Bronchial epithelial cell (primary cell): Measurements from ENCODE around the gene SYT14. TPM values are rescaled to one million over a fixed set of nuclear protein-coding genes. Genes with fewer than 3 reads are reported as not detected.
A peak's percentile ranks its signal among the peaks of the same experiment; 100 is the strongest.
"Not testable (repeated sequence)": the region's sequence is repeated elsewhere in the genome, so short reads cannot be mapped to it uniquely, and the experiment has no call there.

Source experiments
- DNase-seq: peaks from one replicate; pipeline ENCODE4 v3.0.0-alpha.2; 2010; ENCODE audit warnings: low read depth
- FAIRE-seq: peaks from 2 replicates; lab custom pipeline; 2011; peaks lifted over from hg19 to GRCh38; lab: Jason Lieb, UNC
- H3K27me3 ChIP-seq: 2 replicates; pipeline ENCODE4 v1.5.1; 2011; ENCODE audit warnings: low read length; ENCODE audit not compliant: control insufficient read depth, insufficient read depth
- H3K36me3 ChIP-seq: 2 replicates; pipeline ENCODE4 v1.5.1; 2011; ENCODE audit warnings: low read length; ENCODE audit not compliant: control insufficient read depth, insufficient read depth
- H3K4me3 ChIP-seq: 2 replicates; pipeline ENCODE4 v1.5.1; 2011; ENCODE audit warnings: mild to moderate bottlenecking, low read depth, low read length, control low read depth
- CTCF ChIP-seq: IDR thresholded peaks from 2 replicates; pipeline ENCODE4 v1.5.1; 2011; ENCODE audit warnings: mild to moderate bottlenecking, moderate library complexity, low read length, control low read depth, inconsistent platforms; ENCODE audit not compliant: insufficient read depth, severe bottlenecking
- total RNA-seq: library from RNA; depleted of rRNA; stranded (reverse); fragments of >200 nt; gene quantifications from 2 replicates; pipeline ENCODE4 v1.2.1, GENCODE V29; 2014

The SYT14 gene
- total RNA-seq, 1 donor from 2014 or later, result not detected

- no peak overlapping the region for H3K4me3 ChIP-seq
- no peak for TF ChIP-seq CTCF
- no peak for DNase-seq
- no peaks in the 10 kb centered on the region for H3K36me3 ChIP-seq
- no peaks in the 10 kb centered on the region for H3K27me3 ChIP-seq
- FAIRE-seq, result no peak
Observed at GRCh38 chr1:209911746-209912145, 26.3 kb upstream of the SYT14 start.

GRCh38 chr1:209912306-209912705, 25.7 kb upstream of the SYT14 start:
- no peak for FAIRE-seq
- H3K27me3 ChIP-seq, result no peaks in the 10 kb centered on the region
- TF ChIP-seq CTCF, result no peak
- no peak overlapping the region for H3K4me3 ChIP-seq
- no peaks in the 10 kb centered on the region for H3K36me3 ChIP-seq
- DNase-seq, result no peak

GRCh38 chr1:209919637-209920036, 18.4 kb upstream of the SYT14 start:
- H3K27me3 ChIP-seq, H3K36me3 ChIP-seq, FAIRE-seq, DNase-seq, H3K4me3 ChIP-seq: not testable (repeated sequence)

- no peaks in the 10 kb centered on the region for H3K36me3 ChIP-seq
Observed at GRCh38 chr1:209920844-209921243, 17.2 kb upstream of the SYT14 start.

GRCh38 chr1:209924390-209924789, 13.6 kb upstream of the SYT14 start:
- H3K4me3 ChIP-seq, result no peak overlapping the region
- no peak for DNase-seq
- no peaks in the 10 kb centered on the region for H3K27me3 ChIP-seq
- FAIRE-seq, result no peak
- TF ChIP-seq CTCF, result no peak
- H3K36me3 ChIP-seq, result no peaks in the 10 kb centered on the region

More at GRCh38 chr1:209920844-209921243, 17.2 kb upstream of the SYT14 start:
- no peak for TF ChIP-seq CTCF
- FAIRE-seq (no peak), DNase-seq (no peak)
- Histone ChIP-seq H3K27me3 (no peaks in the 10 kb centered on the region), H3K4me3 (no peak overlapping the region)

GRCh38 chr1:209926045-209926444, 12.0 kb upstream of the SYT14 start:
- no peak overlapping the region for H3K4me3 ChIP-seq
- no peak for TF ChIP-seq CTCF
- no peaks in the 10 kb centered on the region for H3K36me3 ChIP-seq
- no peak for FAIRE-seq
- H3K27me3 ChIP-seq, result no peaks in the 10 kb centered on the region
- peak; percentile 75 for DNase-seq
